Non-pigmented ciliary epithelial cell (primary cell): ENCODE data around the gene CLCN2.

ENCODE experiments used
- DNase-seq: peaks from one replicate; pipeline ENCODE4 v3.0.0-alpha.2; 2010; ENCODE audit warnings: low read depth

The CLCN2 gene

GRCh38 chr3:184325269-184325668 lies 36.1 kb downstream of the CLCN2 start:
- no peak for DNase-seq

GRCh38 chr3:184323696-184324095 lies 37.7 kb downstream of the CLCN2 start:
- DNase-seq, result no peak

- DNase-seq, result no peak
These were observed 38.5 kb downstream of the CLCN2 start for GRCh38 chr3:184322731-184323487.

GRCh38 chr3:184321666-184322065 lies 39.7 kb downstream of the CLCN2 start:
- no peak for DNase-seq

- peak; percentile 89 for DNase-seq
These were observed 41.3 kb downstream of the CLCN2 start for GRCh38 chr3:184320104-184320445.

GRCh38 chr3:184317201-184317600 lies 44.2 kb downstream of the CLCN2 start:
- no peak for DNase-seq

- DNase-seq, result no peak
These were observed 44.6 kb downstream of the CLCN2 start for GRCh38 chr3:184316792-184317191.

- no peak for DNase-seq
These were observed 45.3 kb downstream of the CLCN2 start for GRCh38 chr3:184315871-184316661.

GRCh38 chr3:184315543-184315867 lies 45.9 kb downstream of the CLCN2 start:
- no peak for DNase-seq

GRCh38 chr3:184314700-184315542 lies 46.5 kb downstream of the CLCN2 start:
- no peak for DNase-seq

- no peak for DNase-seq
These were observed 47.1 kb downstream of the CLCN2 start, which contains the start of gene EIF4G1 for GRCh38 chr3:184314363-184314699. TSS of gene EIF4G1 (plus strand) at chr3:184314606. CDS start at chr3:184315797, 1,191 bp downstream.

GRCh38 chr3:184311633-184312032 lies 49.8 kb downstream of the CLCN2 start:
- DNase-seq, result no peak

- DNase-seq, result no peak
These were observed 52.7 kb downstream of the CLCN2 start for GRCh38 chr3:184308744-184309143.

- DNase-seq, result no peak
These were observed 53.5 kb downstream of the CLCN2 start for GRCh38 chr3:184307915-184308314.

GRCh38 chr3:184306341-184306972 lies 54.9 kb downstream of the CLCN2 start:
- no peak for DNase-seq

- no peak for DNase-seq
These were observed 55.8 kb downstream of the CLCN2 start for GRCh38 chr3:184305577-184305976.

- no peak for DNase-seq
These were observed 61.1 kb downstream of the CLCN2 start for GRCh38 chr3:184300378-184300720.

GRCh38 chr3:184299488-184300377 lies 61.7 kb downstream of the CLCN2 start:
- no peak for DNase-seq

GRCh38 chr3:184298759-184299487 lies 62.5 kb downstream of the CLCN2 start, which contains the start of gene PSMD2:
TSS of gene PSMD2 (plus strand) at chr3:184299241. CDS start at chr3:184299267, 26 bp downstream.
- peak; percentile 67 for DNase-seq

GRCh38 chr3:184296616-184297015 lies 64.8 kb downstream of the CLCN2 start:
- no peak for DNase-seq
